ENCODE results near the gene DTNBP1.

DTNBP1 gene

GRCh38 chr6:15531973-15532372 is 130.9 kb downstream of the DTNBP1 start:
- TF ChIP-seq POLR2AphosphoS5 (IDR thresholded peaks at IDR 0.05; ENCODE audit: low read depth, low read length) (no peak), SIN3A (IDR thresholded peaks at IDR 0.05; ENCODE audit: borderline replicate concordance, insufficient read depth, low read length) (no peak), TAF1 (IDR thresholded peaks at IDR 0.05; ENCODE audit: borderline replicate concordance, insufficient read depth, low read length) (no peak), REST (IDR thresholded peaks at IDR 0.05; ENCODE audit: insufficient read depth in 1 of 2, low read depth in 2 of 2, low read length in 2 of 2) (no peak), FOXP2 (optimal IDR thresholded peaks at IDR 0.05; ENCODE audit: borderline replicate concordance, extremely low read depth, extremely low read length, insufficient read depth) (no peak)

- no peak for TF ChIP-seq TAF1 (IDR thresholded peaks at IDR 0.05; ENCODE audit: borderline replicate concordance, insufficient read depth, low read length)
- TF ChIP-seq FOXP2 (optimal IDR thresholded peaks at IDR 0.05; ENCODE audit: borderline replicate concordance, extremely low read depth, extremely low read length, insufficient read depth), result no peak
- no peak for TF ChIP-seq REST (IDR thresholded peaks at IDR 0.05; ENCODE audit: insufficient read depth in 1 of 2, low read depth in 2 of 2, low read length in 2 of 2)
- no peak for TF ChIP-seq SIN3A (IDR thresholded peaks at IDR 0.05; ENCODE audit: borderline replicate concordance, insufficient read depth, low read length)
- TF ChIP-seq POLR2AphosphoS5 (IDR thresholded peaks at IDR 0.05; ENCODE audit: low read depth, low read length), result no peak
Observed at GRCh38 chr6:15530411-15530810, 132.4 kb downstream of the DTNBP1 start.

GRCh38 chr6:15528870-15529269 is 134.0 kb downstream of the DTNBP1 start:
- TF ChIP-seq REST (IDR thresholded peaks at IDR 0.05; ENCODE audit: insufficient read depth in 1 of 2, low read depth in 2 of 2, low read length in 2 of 2) (no peak), SIN3A (IDR thresholded peaks at IDR 0.05; ENCODE audit: borderline replicate concordance, insufficient read depth, low read length) (no peak), POLR2AphosphoS5 (IDR thresholded peaks at IDR 0.05; ENCODE audit: low read depth, low read length) (no peak)

GRCh38 chr6:15527838-15528617 is 134.8 kb downstream of the DTNBP1 start:
- TF ChIP-seq FOXP2 (optimal IDR thresholded peaks at IDR 0.05; ENCODE audit: borderline replicate concordance, extremely low read depth, extremely low read length, insufficient read depth) (no peak), POLR2AphosphoS5 (IDR thresholded peaks at IDR 0.05; ENCODE audit: low read depth, low read length) (no peak), TAF1 (IDR thresholded peaks at IDR 0.05; ENCODE audit: borderline replicate concordance, insufficient read depth, low read length) (no peak), REST (IDR thresholded peaks at IDR 0.05; ENCODE audit: insufficient read depth in 1 of 2, low read depth in 2 of 2, low read length in 2 of 2) (no peak), SIN3A (IDR thresholded peaks at IDR 0.05; ENCODE audit: borderline replicate concordance, insufficient read depth, low read length) (no peak)

All from PFSK-1 (cell line).